ENCODE data around the gene PNPLA7.

DNA sequence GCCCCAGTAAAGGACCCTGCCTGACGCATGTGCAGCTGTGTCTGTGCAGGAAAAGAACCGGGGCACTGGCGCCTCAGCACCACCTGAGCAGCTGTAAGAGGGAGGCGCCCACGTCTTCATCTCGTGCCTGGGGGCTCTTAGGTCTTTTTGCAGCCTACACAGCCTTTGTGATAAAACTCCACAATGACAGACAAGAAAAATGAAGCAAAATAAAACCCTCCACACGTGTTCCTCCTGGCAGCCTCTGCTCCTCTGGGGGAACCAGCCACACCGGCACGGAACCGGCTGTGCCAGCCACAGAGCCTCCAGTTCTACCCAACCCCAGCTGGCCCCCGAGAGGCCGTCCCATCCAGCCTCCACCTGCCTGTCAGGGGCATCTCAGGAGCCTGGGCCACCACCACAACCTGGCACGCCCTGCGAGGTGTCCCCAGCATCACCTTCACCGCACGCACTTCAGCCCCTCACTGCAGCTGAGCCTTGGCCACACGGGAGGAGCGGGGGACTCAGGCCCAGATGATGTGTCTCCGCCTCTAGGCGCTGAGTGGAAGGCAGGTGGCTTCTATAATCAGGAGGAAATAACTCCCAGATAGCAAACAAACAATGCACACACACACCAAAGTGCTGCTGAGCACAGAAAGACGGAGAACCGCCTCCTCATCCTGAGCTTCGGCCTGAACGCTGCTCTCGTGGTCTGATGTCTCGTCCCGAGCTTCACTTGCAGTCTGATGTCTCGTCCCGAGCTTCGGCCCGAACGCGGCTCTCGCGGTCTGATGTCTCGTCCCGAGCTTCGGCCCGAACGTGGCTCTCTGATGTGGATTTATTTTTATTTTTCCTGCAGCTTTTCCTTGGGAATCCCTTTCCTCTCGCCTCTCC is 62.5 kb downstream of the PNPLA7 start:
- TF ChIP-seq RBBP5 (IDR thresholded peaks at IDR 0.05; ENCODE audit: borderline replicate concordance, low read depth, low read length) (no peak), SUZ12 (IDR thresholded peaks at IDR 0.05; ENCODE audit: low read length) (no peak), POU5F1 (IDR thresholded peaks at IDR 0.05; ENCODE audit: low read depth, low read length) (no peak), SIN3A (conservative IDR thresholded peaks at IDR 0.05 in 1 of 2, IDR thresholded peaks at IDR 0.05 in 1 of 2; ENCODE audit: low read depth in 1 of 2, low read length in 2 of 2) (no peak), BRCA1 (IDR thresholded peaks at IDR 0.05; ENCODE audit: low read depth, low read length) (no peak)
- TF ChIP-seq, protein P1, sequence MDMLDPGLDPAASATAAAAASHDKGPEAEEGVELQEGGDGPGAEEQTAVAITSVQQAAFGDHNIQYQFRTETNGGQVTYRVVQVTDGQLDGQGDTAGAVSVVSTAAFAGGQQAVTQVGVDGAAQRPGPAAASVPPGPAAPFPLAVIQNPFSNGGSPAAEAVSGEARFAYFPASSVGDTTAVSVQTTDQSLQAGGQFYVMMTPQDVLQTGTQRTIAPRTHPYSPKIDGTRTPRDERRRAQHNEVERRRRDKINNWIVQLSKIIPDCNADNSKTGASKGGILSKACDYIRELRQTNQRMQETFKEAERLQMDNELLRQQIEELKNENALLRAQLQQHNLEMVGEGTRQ (IDR thresholded peaks at IDR 0.05; ENCODE audit: low read length) = no peak
- TF ChIP-seq, protein P2, sequence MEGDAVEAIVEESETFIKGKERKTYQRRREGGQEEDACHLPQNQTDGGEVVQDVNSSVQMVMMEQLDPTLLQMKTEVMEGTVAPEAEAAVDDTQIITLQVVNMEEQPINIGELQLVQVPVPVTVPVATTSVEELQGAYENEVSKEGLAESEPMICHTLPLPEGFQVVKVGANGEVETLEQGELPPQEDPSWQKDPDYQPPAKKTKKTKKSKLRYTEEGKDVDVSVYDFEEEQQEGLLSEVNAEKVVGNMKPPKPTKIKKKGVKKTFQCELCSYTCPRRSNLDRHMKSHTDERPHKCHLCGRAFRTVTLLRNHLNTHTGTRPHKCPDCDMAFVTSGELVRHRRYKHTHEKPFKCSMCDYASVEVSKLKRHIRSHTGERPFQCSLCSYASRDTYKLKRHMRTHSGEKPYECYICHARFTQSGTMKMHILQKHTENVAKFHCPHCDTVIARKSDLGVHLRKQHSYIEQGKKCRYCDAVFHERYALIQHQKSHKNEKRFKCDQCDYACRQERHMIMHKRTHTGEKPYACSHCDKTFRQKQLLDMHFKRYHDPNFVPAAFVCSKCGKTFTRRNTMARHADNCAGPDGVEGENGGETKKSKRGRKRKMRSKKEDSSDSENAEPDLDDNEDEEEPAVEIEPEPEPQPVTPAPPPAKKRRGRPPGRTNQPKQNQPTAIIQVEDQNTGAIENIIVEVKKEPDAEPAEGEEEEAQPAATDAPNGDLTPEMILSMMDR (IDR thresholded peaks at IDR 0.05; ENCODE audit: control extremely low read depth in 1 of 3, insufficient read depth in 1 of 3, low read depth in 1 of 3, low read length in 3 of 3) = no peak

Measured in H1 (cell line).